ENCODE results near the gene CUX1.
"Not testable (repeated sequence)": the region's sequence is repeated elsewhere in the genome, so short reads cannot be mapped to it uniquely, and the experiment has no call there.

The CUX1 gene

GRCh38 chr7:102028206-102028826 lies 210.9 kb downstream of the CUX1 start:
- FAIRE-seq: no peak

GRCh38 chr7:102029616-102030015 lies 212.2 kb downstream of the CUX1 start:
- DNase-seq (ENCODE audit: insufficient read length): no peak
- TF ChIP-seq POLR2AphosphoS5 (IDR thresholded peaks at IDR 0.05; ENCODE audit: low read depth, low read length): no peak
- no peak for TF ChIP-seq TAF1 (IDR thresholded peaks at IDR 0.05; ENCODE audit: borderline replicate concordance, low read depth, low read length)
- TF ChIP-seq POLR2A (IDR thresholded peaks at IDR 0.05; ENCODE audit: low read depth, low read length): no peak
- no peak for FAIRE-seq

More at GRCh38 chr7:102028206-102028826, 210.9 kb downstream of the CUX1 start:
- DNase-seq (ENCODE audit: insufficient read length): no peak
- TF ChIP-seq TAF1 (IDR thresholded peaks at IDR 0.05; ENCODE audit: borderline replicate concordance, low read depth, low read length) (no peak), POLR2AphosphoS5 (IDR thresholded peaks at IDR 0.05; ENCODE audit: low read depth, low read length) (no peak), POLR2A (IDR thresholded peaks at IDR 0.05; ENCODE audit: low read depth, low read length) (no peak)

- FAIRE-seq (no peak), DNase-seq (ENCODE audit: insufficient read length) (no peak)
- no peak for TF ChIP-seq POLR2AphosphoS5 (IDR thresholded peaks at IDR 0.05; ENCODE audit: low read depth, low read length)
- no peak for TF ChIP-seq TAF1 (IDR thresholded peaks at IDR 0.05; ENCODE audit: borderline replicate concordance, low read depth, low read length)
- TF ChIP-seq POLR2A (IDR thresholded peaks at IDR 0.05; ENCODE audit: low read depth, low read length): no peak
Observed at GRCh38 chr7:102030696-102031095, 213.3 kb downstream of the CUX1 start.

- DNase-seq (ENCODE audit: insufficient read length) (no peak), FAIRE-seq (no peak)
- TF ChIP-seq POLR2AphosphoS5 (IDR thresholded peaks at IDR 0.05; ENCODE audit: low read depth, low read length) (no peak), POLR2A (IDR thresholded peaks at IDR 0.05; ENCODE audit: low read depth, low read length) (no peak), TAF1 (IDR thresholded peaks at IDR 0.05; ENCODE audit: borderline replicate concordance, low read depth, low read length) (no peak)
Observed at GRCh38 chr7:102036958-102037357, 219.5 kb downstream of the CUX1 start.

GRCh38 chr7:102039706-102040105 lies 222.3 kb downstream of the CUX1 start:
- FAIRE-seq (no peak), DNase-seq (ENCODE audit: insufficient read length) (no peak)
- TF ChIP-seq POLR2AphosphoS5 (IDR thresholded peaks at IDR 0.05; ENCODE audit: low read depth, low read length) (no peak), TAF1 (IDR thresholded peaks at IDR 0.05; ENCODE audit: borderline replicate concordance, low read depth, low read length) (no peak), POLR2A (IDR thresholded peaks at IDR 0.05; ENCODE audit: low read depth, low read length) (no peak)

GRCh38 chr7:102040569-102040968 lies 223.1 kb downstream of the CUX1 start:
- DNase-seq (ENCODE audit: insufficient read length): no peak
- FAIRE-seq: no peak
- no peak for TF ChIP-seq POLR2A (IDR thresholded peaks at IDR 0.05; ENCODE audit: low read depth, low read length)
- TF ChIP-seq POLR2AphosphoS5 (IDR thresholded peaks at IDR 0.05; ENCODE audit: low read depth, low read length): no peak
- TF ChIP-seq TAF1 (IDR thresholded peaks at IDR 0.05; ENCODE audit: borderline replicate concordance, low read depth, low read length): no peak

- TF ChIP-seq POLR2A (IDR thresholded peaks at IDR 0.05; ENCODE audit: low read depth, low read length): no peak
- no peak for TF ChIP-seq POLR2AphosphoS5 (IDR thresholded peaks at IDR 0.05; ENCODE audit: low read depth, low read length)
- no peak for TF ChIP-seq TAF1 (IDR thresholded peaks at IDR 0.05; ENCODE audit: borderline replicate concordance, low read depth, low read length)
- no peak for FAIRE-seq
- DNase-seq (ENCODE audit: insufficient read length): no peak
Observed at GRCh38 chr7:102042016-102042656, 224.7 kb downstream of the CUX1 start.

- DNase-seq (ENCODE audit: insufficient read length); FAIRE-seq: not testable (repeated sequence)
Observed at GRCh38 chr7:102042796-102043195, 225.4 kb downstream of the CUX1 start.

- FAIRE-seq: no peak
- no peak for DNase-seq (ENCODE audit: insufficient read length)
- no peak for TF ChIP-seq POLR2A (IDR thresholded peaks at IDR 0.05; ENCODE audit: low read depth, low read length)
- no peak for TF ChIP-seq TAF1 (IDR thresholded peaks at IDR 0.05; ENCODE audit: borderline replicate concordance, low read depth, low read length)
- TF ChIP-seq POLR2AphosphoS5 (IDR thresholded peaks at IDR 0.05; ENCODE audit: low read depth, low read length): no peak
Observed at GRCh38 chr7:102044641-102044983, 227.2 kb downstream of the CUX1 start.

- TF ChIP-seq POLR2A (IDR thresholded peaks at IDR 0.05; ENCODE audit: low read depth, low read length): no peak
- TF ChIP-seq POLR2AphosphoS5 (IDR thresholded peaks at IDR 0.05; ENCODE audit: low read depth, low read length): no peak
- no peak for TF ChIP-seq TAF1 (IDR thresholded peaks at IDR 0.05; ENCODE audit: borderline replicate concordance, low read depth, low read length)
- FAIRE-seq (no peak), DNase-seq (ENCODE audit: insufficient read length) (no peak)
Observed at GRCh38 chr7:102044984-102045673, 227.7 kb downstream of the CUX1 start.

GRCh38 chr7:102045681-102046372 lies 228.4 kb downstream of the CUX1 start:
- FAIRE-seq: peak; percentile 14
- TF ChIP-seq POLR2AphosphoS5 (IDR thresholded peaks at IDR 0.05; ENCODE audit: low read depth, low read length) (no peak), POLR2A (IDR thresholded peaks at IDR 0.05; ENCODE audit: low read depth, low read length) (no peak), TAF1 (IDR thresholded peaks at IDR 0.05; ENCODE audit: borderline replicate concordance, low read depth, low read length) (no peak)
- no peak for DNase-seq (ENCODE audit: insufficient read length)

Measured in GM12892 (cell line).